Neural cell (in vitro differentiated cells): ENCODE results near the gene ATAD2B. TPM values are rescaled to one million over a fixed set of nuclear protein-coding genes. Genes with fewer than 3 reads are reported as not detected.

ENCODE experiments used
- H2AFZ ChIP-seq: fragments of 200-600, 300-800 bp; sonication (generic), shearing (Covaris generic); 2 replicates; pipeline ENCODE4 v1.6.0; 2014; ENCODE audit warnings: low read depth, mild to moderate bottlenecking, antibody characterized with exemption, low read length, moderate library complexity
- H3F3A ChIP-seq: fragments of 200-600 bp; shearing (Covaris generic); 2 replicates; pipeline ENCODE4 v1.6.1; 2016; ENCODE audit warnings: mild to moderate bottlenecking, moderate library complexity, mixed read lengths, antibody characterized with exemption, low read length; ENCODE audit not compliant: insufficient read depth, poor library complexity, severe bottlenecking
- H3K27ac ChIP-seq: fragments of 200-600, 300-800 bp; sonication (generic), shearing (Covaris generic); 2 replicates; pipeline ENCODE4 v1.5.1; 2014; ENCODE audit warnings: mild to moderate bottlenecking, low read length, moderate library complexity
- H3K27me3 ChIP-seq: fragments of 300-800, 200-600 bp; sonication (generic), shearing (Covaris generic); 2 replicates; pipeline ENCODE4 v1.6.0; 2014; ENCODE audit warnings: mild to moderate bottlenecking, low read depth, low read length, moderate library complexity; ENCODE audit not compliant: insufficient read depth
- H3K36me3 ChIP-seq: fragments of 300-800, 200-600 bp; sonication (generic), shearing (Covaris generic); 2 replicates; pipeline ENCODE4 v1.5.1; 2014; ENCODE audit warnings: mild to moderate bottlenecking, antibody characterized with exemption, low read length, moderate library complexity; ENCODE audit not compliant: insufficient read depth
- H3K4me2 ChIP-seq: fragments of 300-800, 200-600 bp; sonication (generic), shearing (Covaris generic); 2 replicates; pipeline ENCODE4 v1.6.0; 2014; ENCODE audit warnings: mild to moderate bottlenecking, low read length
- H3K4me3 ChIP-seq: fragments of 300-800, 200-600 bp; sonication (generic), shearing (Covaris generic); 2 replicates; pipeline ENCODE4 v1.5.1; 2014; ENCODE audit warnings: mild to moderate bottlenecking, low read length, moderate library complexity
- H3K79me2 ChIP-seq: fragments of 200-600 bp; shearing (Covaris generic); replicated peaks from 2 replicates; pipeline ENCODE4 v1.6.0; 2014; ENCODE audit warnings: mild to moderate bottlenecking, low read length, moderate library complexity; ENCODE audit not compliant: insufficient read depth
- H3K9ac ChIP-seq: fragments of 300-800, 200-600 bp; sonication (generic), shearing (Covaris generic); 2 replicates; pipeline ENCODE4 v1.6.1; 2016; ENCODE audit warnings: mild to moderate bottlenecking, low read length, mixed read lengths
- H3K9me2 ChIP-seq: fragments of 200-600 bp; shearing (Covaris generic); 2 replicates; pipeline ENCODE4 v1.6.1; 2016; ENCODE audit warnings: mild to moderate bottlenecking, low read length, mixed read lengths; ENCODE audit not compliant: insufficient read depth
- H3K9me3 ChIP-seq: fragments of 200-600, 300-800 bp; sonication (generic), shearing (Covaris generic); 2 replicates; pipeline ENCODE4 v1.6.1; 2016; ENCODE audit warnings: mild to moderate bottlenecking, mixed run types, low read length, moderate library complexity, mixed read lengths
- H4K20me1 ChIP-seq: fragments of 200-600 bp; shearing (Covaris generic); 2 replicates; pipeline ENCODE4 v1.6.1; 2016; ENCODE audit warnings: mild to moderate bottlenecking, mixed run types; ENCODE audit not compliant: insufficient read depth
- EP300 ChIP-seq: fragments of 450-650 bp; conservative IDR thresholded peaks from 2 replicates; pipeline ENCODE4 v1.6.1; 2014; ENCODE audit warnings: antibody characterized with exemption, mild to moderate bottlenecking, moderate library complexity; ENCODE audit not compliant: poor library complexity, severe bottlenecking
- EZH2 ChIP-seq: fragments of 200-600, 300-800 bp; shearing (Covaris generic), sonication (generic); IDR thresholded peaks from 2 replicates; pipeline ENCODE4 v1.6.1; 2014; ENCODE audit warnings: antibody characterized with exemption, low read length, borderline replicate concordance, mild to moderate bottlenecking; ENCODE audit not compliant: insufficient read depth, poor library complexity, severe bottlenecking
- MXI1 ChIP-seq: fragments of 450-650 bp; conservative IDR thresholded peaks from 2 replicates; pipeline ENCODE4 v1.6.1; 2014; ENCODE audit warnings: antibody characterized with exemption, mild to moderate bottlenecking; ENCODE audit not compliant: poor library complexity, severe bottlenecking
- POLR2AphosphoS5 ChIP-seq: IDR thresholded peaks from 2 replicates; pipeline ENCODE4 v1.6.1; 2012
- RAD21 ChIP-seq: fragments of 450-650 bp; conservative IDR thresholded peaks from 2 replicates; pipeline ENCODE4 v1.6.1; 2014; ENCODE audit warnings: antibody characterized with exemption, mild to moderate bottlenecking, moderate library complexity
- SMC3 ChIP-seq: fragments of 450-650 bp; conservative IDR thresholded peaks from 2 replicates; pipeline ENCODE4 v1.6.1; 2014; ENCODE audit warnings: antibody characterized with exemption, mild to moderate bottlenecking, moderate library complexity; ENCODE audit not compliant: poor library complexity
- TAF1 ChIP-seq: IDR thresholded peaks from 2 replicates; pipeline ENCODE4 v1.6.1; 2012; ENCODE audit warnings: low read depth
- polyA plus RNA-seq: library from polyadenylated mRNA; depleted of rRNA; stranded (reverse); fragments of >200 nt; gene quantifications from 2 replicates; pipeline ENCODE4 v1.2.3, GENCODE V29; 2014
- TF ChIP-seq, protein P1 (sequence below): IDR thresholded peaks from 2 replicates; pipeline ENCODE4 v1.6.1; 2012; ENCODE audit warnings: borderline replicate concordance
- TF ChIP-seq, protein P2 (sequence below): fragments of 450-650 bp; IDR thresholded peaks from 2 replicates; pipeline ENCODE4 v1.5.1; 2014; ENCODE audit warnings: antibody characterized with exemption, mild to moderate bottlenecking, moderate library complexity; ENCODE audit not compliant: poor library complexity, severe bottlenecking

Gene ATAD2B
- polyA plus RNA-seq, 1 donor from 2014 or later: 37.6 TPM

DNA sequence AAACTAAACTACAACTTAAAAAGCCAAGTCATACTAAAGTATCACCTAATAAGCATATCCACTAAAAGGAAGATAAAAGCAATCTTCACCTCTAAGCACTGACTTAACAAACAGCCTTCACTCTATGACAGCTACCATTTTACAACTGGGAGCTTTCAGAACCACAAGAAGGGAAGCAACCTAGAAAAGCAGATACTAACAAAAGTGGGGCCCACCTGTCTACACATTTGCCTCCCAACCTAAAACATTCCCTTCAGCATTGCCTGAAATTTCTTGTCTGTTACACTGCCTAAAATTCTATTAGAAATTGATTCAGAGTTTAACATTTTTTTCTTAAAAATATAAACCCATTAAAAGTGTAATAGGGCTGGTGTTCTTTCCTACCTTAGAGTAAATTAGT lies 172.0 kb downstream of the ATAD2B start:
- Histone ChIP-seq H3K27ac (no peak overlapping the region), H3K36me3 (no peaks in the 10 kb centered on the region)
- TF ChIP-seq, protein P1, sequence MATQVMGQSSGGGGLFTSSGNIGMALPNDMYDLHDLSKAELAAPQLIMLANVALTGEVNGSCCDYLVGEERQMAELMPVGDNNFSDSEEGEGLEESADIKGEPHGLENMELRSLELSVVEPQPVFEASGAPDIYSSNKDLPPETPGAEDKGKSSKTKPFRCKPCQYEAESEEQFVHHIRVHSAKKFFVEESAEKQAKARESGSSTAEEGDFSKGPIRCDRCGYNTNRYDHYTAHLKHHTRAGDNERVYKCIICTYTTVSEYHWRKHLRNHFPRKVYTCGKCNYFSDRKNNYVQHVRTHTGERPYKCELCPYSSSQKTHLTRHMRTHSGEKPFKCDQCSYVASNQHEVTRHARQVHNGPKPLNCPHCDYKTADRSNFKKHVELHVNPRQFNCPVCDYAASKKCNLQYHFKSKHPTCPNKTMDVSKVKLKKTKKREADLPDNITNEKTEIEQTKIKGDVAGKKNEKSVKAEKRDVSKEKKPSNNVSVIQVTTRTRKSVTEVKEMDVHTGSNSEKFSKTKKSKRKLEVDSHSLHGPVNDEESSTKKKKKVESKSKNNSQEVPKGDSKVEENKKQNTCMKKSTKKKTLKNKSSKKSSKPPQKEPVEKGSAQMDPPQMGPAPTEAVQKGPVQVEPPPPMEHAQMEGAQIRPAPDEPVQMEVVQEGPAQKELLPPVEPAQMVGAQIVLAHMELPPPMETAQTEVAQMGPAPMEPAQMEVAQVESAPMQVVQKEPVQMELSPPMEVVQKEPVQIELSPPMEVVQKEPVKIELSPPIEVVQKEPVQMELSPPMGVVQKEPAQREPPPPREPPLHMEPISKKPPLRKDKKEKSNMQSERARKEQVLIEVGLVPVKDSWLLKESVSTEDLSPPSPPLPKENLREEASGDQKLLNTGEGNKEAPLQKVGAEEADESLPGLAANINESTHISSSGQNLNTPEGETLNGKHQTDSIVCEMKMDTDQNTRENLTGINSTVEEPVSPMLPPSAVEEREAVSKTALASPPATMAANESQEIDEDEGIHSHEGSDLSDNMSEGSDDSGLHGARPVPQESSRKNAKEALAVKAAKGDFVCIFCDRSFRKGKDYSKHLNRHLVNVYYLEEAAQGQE: no peak
- TF ChIP-seq EP300 (no peak), TAF1 (no peak), POLR2AphosphoS5 (no peak), EZH2 (no peak), MXI1 (no peak), RAD21 (no peak), SMC3 (no peak)
- TF ChIP-seq, protein P2, sequence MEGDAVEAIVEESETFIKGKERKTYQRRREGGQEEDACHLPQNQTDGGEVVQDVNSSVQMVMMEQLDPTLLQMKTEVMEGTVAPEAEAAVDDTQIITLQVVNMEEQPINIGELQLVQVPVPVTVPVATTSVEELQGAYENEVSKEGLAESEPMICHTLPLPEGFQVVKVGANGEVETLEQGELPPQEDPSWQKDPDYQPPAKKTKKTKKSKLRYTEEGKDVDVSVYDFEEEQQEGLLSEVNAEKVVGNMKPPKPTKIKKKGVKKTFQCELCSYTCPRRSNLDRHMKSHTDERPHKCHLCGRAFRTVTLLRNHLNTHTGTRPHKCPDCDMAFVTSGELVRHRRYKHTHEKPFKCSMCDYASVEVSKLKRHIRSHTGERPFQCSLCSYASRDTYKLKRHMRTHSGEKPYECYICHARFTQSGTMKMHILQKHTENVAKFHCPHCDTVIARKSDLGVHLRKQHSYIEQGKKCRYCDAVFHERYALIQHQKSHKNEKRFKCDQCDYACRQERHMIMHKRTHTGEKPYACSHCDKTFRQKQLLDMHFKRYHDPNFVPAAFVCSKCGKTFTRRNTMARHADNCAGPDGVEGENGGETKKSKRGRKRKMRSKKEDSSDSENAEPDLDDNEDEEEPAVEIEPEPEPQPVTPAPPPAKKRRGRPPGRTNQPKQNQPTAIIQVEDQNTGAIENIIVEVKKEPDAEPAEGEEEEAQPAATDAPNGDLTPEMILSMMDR: no peak

DNA sequence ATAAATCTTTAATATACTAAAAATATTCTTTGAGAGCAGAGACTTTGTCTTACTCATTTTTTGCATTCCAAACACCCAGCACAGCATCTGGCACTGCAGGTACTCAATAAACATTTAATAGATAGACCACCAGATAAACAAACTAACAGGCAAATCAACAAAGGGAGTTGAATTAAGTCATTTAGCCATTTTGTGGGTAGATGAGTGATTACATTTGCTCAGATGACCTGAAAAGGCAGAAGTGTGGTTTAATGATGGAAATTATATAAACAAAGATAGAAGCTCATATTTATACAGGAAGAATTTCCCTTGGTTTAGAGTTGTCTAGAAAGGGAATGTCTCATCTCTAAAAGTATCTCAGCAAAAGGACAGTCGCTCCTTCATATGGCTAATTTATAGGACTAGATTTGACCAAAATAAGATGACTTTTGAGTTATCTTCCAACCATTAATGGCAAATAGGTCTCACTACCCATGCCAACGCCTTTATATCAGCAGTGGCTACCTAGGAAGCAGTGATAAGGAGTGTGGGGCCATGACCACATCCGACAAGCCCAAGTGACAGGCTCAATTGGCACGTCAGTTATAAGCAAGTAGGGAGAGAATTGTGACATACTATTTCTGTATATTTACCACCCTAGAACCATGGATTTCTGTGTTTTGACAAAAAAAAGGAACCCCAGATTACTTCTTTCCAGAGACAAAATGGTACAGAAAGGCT lies 173.5 kb downstream of the ATAD2B start:
- no peaks in the 10 kb centered on the region for H3K27me3 ChIP-seq
- no peak overlapping the region for H3K4me3 ChIP-seq
- no peaks in the 10 kb centered on the region for H3K36me3 ChIP-seq
- H3K79me2 ChIP-seq: no peaks in the 10 kb centered on the region
- no peaks in the 10 kb centered on the region for H3F3A ChIP-seq
- H3K9me3 ChIP-seq: no peaks in the 10 kb centered on the region
- no peak overlapping the region for H2AFZ ChIP-seq
- no peak overlapping the region for H3K9ac ChIP-seq
- H3K9me2 ChIP-seq: no peaks in the 10 kb centered on the region
- H3K4me2 ChIP-seq: no peak overlapping the region
- TF ChIP-seq POLR2AphosphoS5 (no peak), RAD21 (no peak), TAF1 (no peak), MXI1 (no peak), EZH2 (no peak), SMC3 (no peak), EP300 (no peak)
- TF ChIP-seq, protein P2: no peak
- TF ChIP-seq, protein P1: no peak
- H4K20me1 ChIP-seq: no peaks in the 10 kb centered on the region
- no peak overlapping the region for H3K27ac ChIP-seq

More for the DNA sequence above, 172.0 kb downstream of the ATAD2B start:
- no peaks in the 10 kb centered on the region for H3K79me2 ChIP-seq
- H3K27me3 ChIP-seq: no peaks in the 10 kb centered on the region
- no peaks in the 10 kb centered on the region for H3F3A ChIP-seq
- no peak overlapping the region for H2AFZ ChIP-seq
- no peaks in the 10 kb centered on the region for H3K9me3 ChIP-seq
- H3K4me2 ChIP-seq: no peak overlapping the region
- H3K9ac ChIP-seq: no peak overlapping the region
- no peaks in the 10 kb centered on the region for H4K20me1 ChIP-seq
- H3K4me3 ChIP-seq: no peak overlapping the region
- H3K9me2 ChIP-seq: no peaks in the 10 kb centered on the region
